ENCODE results near the gene PLCL1.

The PLCL1 gene

DNA sequence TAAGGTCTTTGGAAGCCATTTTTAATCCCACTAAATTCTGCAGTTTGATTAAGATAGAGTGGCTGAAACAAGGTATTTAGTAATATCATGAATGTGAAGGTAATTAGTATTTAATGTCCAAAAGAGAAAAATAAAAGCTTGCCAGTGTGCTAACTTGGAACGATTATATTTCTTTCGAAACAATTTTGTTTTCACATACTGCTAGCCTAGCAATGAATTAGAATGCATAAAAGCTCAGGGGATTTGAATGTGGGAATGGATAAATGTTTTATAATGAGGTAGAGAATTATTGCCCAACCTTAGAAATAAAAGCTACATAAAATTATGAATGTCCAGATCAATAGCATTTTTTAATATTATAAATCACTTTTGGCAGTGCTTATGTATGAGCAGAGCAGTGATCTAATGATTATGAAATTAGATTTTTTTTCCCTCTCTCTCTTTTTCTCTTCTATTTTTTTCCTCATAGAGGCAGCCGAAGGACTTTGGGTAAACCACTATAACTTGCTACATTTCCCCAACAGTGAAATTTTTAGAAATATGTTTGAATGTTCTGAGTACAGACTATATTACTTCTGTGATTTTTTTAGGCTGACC lies 75.5 kb downstream of the PLCL1 start:
- H3K27me3 ChIP-seq (replicated peaks; ENCODE audit: insufficient read depth, low read length), result no peaks in the 10 kb centered on the region
- no peak overlapping the region for H3K27ac ChIP-seq (ENCODE audit: low read length)
- no peaks in the 10 kb centered on the region for H3K9me2 ChIP-seq (replicated peaks; ENCODE audit: insufficient read depth, low read length)
- no peaks in the 10 kb centered on the region for H3K4me1 ChIP-seq (ENCODE audit: low read length)
- H3K36me3 ChIP-seq (replicated peaks; ENCODE audit: insufficient read depth, low read length), result no peaks in the 10 kb centered on the region
- H3K4me2 ChIP-seq (ENCODE audit: low read depth, low read length), result no peak overlapping the region
- no peak overlapping the region for H3K9ac ChIP-seq (ENCODE audit: low read length)
- DNase-seq, result no peak
- H2AFZ ChIP-seq (ENCODE audit: low read length), result no peak overlapping the region
- no peaks in the 10 kb centered on the region for H4K20me1 ChIP-seq (ENCODE audit: insufficient read depth, low read length)
- no peak overlapping the region for H3K4me3 ChIP-seq (ENCODE audit: low read length)
- TF ChIP-seq, protein P1, sequence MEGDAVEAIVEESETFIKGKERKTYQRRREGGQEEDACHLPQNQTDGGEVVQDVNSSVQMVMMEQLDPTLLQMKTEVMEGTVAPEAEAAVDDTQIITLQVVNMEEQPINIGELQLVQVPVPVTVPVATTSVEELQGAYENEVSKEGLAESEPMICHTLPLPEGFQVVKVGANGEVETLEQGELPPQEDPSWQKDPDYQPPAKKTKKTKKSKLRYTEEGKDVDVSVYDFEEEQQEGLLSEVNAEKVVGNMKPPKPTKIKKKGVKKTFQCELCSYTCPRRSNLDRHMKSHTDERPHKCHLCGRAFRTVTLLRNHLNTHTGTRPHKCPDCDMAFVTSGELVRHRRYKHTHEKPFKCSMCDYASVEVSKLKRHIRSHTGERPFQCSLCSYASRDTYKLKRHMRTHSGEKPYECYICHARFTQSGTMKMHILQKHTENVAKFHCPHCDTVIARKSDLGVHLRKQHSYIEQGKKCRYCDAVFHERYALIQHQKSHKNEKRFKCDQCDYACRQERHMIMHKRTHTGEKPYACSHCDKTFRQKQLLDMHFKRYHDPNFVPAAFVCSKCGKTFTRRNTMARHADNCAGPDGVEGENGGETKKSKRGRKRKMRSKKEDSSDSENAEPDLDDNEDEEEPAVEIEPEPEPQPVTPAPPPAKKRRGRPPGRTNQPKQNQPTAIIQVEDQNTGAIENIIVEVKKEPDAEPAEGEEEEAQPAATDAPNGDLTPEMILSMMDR (IDR thresholded peaks at IDR 0.05; ENCODE audit: low read length), result no peak
- no peak for TF ChIP-seq EZH2phosphoT487 (IDR thresholded peaks at IDR 0.05; ENCODE audit: low read length)
- no peak for TF ChIP-seq EZH2 (optimal IDR thresholded peaks at IDR 0.05; ENCODE audit: low read depth, low read length)
- H3K9me3 ChIP-seq (replicated peaks; ENCODE audit: insufficient read depth, low read length), result no peaks in the 10 kb centered on the region
- H3K79me2 ChIP-seq (ENCODE audit: low read length), result no peaks in the 10 kb centered on the region
- no peaks in the 10 kb centered on the region for H3F3A ChIP-seq (ENCODE audit: insufficient read depth, low read length)

DNA sequence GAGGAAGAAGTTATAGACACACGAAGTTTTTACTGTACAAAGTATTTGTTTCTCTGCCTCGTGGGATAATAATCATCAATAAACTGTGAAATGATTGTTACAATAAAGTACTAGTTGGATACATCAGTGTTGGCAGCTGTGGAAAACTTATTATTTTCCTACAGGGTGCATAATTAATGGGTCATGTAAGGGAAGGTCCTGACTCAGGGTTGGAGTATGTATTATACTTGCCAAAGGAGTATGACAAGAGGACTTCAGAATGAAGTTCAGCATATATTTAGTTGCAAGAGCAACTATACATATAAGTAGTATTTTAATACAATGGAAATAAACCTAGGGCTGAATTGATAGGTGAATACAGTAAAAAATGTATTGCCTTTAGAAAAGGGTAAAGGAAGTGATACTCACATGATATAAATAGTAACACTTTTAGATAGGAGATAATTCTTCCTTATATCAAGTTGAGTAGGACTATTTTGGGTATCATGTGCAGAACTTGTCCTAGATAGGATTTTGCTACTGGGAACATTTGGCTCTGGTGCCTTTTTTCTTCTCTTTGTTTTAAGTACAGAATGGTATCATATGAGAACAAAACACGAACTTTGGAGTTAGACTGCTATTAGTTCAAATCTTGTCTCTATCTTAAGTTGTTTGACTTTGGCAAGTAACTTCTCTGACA lies 79.1 kb downstream of the PLCL1 start:
- no peak for TF ChIP-seq EZH2 (optimal IDR thresholded peaks at IDR 0.05; ENCODE audit: low read depth, low read length)
- TF ChIP-seq EZH2phosphoT487 (IDR thresholded peaks at IDR 0.05; ENCODE audit: low read length), result no peak
- TF ChIP-seq, protein P1 (IDR thresholded peaks at IDR 0.05; ENCODE audit: low read length), result no peak
- Histone ChIP-seq H3F3A (ENCODE audit: insufficient read depth, low read length) (peaks cover 3% of the 10 kb centered on the region; the same call in 1 of the 2 replicates), H4K20me1 (ENCODE audit: insufficient read depth, low read length) (no peaks in the 10 kb centered on the region), H3K9ac (ENCODE audit: low read length) (no peak overlapping the region), H3K9me3 (replicated peaks; ENCODE audit: insufficient read depth, low read length) (no peaks in the 10 kb centered on the region), H3K4me2 (ENCODE audit: low read depth, low read length) (no peak overlapping the region), H3K27ac (ENCODE audit: low read length) (no peak overlapping the region), H3K9me2 (replicated peaks; ENCODE audit: insufficient read depth, low read length) (no peaks in the 10 kb centered on the region), H3K4me3 (ENCODE audit: low read length) (no peak overlapping the region), H3K27me3 (replicated peaks; ENCODE audit: insufficient read depth, low read length) (no peaks in the 10 kb centered on the region), H3K79me2 (ENCODE audit: low read length) (no peaks in the 10 kb centered on the region), H3K4me1 (ENCODE audit: low read length) (peaks cover 4% of the 10 kb centered on the region; the same call in 1 of the 2 replicates), H2AFZ (ENCODE audit: low read length) (no peak overlapping the region), H3K36me3 (replicated peaks; ENCODE audit: insufficient read depth, low read length) (no peaks in the 10 kb centered on the region)
- no peak for DNase-seq

DNA sequence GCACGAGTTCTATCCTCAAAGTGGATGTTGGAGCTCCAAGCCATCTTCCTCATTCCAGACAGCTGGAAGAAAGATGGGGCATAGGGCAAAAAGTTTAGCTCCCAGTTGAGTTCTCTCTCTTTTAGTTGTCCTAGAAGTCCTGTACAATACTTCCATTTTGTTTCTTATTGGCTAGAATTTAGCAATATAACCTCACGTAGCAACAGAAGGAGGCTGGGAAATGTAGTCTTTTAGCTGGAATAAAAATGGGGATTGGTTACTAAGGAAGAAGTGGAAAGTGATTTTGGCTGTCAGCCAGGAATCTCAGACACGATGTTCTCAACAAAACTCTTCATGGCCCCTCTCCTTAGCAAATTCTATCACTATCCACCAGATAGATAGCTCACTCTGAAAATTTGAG lies 79.9 kb downstream of the PLCL1 start:
- no peaks in the 10 kb centered on the region for H3K79me2 ChIP-seq (ENCODE audit: low read length)
- no peak overlapping the region for H2AFZ ChIP-seq (ENCODE audit: low read length)
- no peak overlapping the region for H3K27ac ChIP-seq (ENCODE audit: low read length)
- no peak for TF ChIP-seq EZH2 (optimal IDR thresholded peaks at IDR 0.05; ENCODE audit: low read depth, low read length)
- H3K4me3 ChIP-seq (ENCODE audit: low read length), result no peak overlapping the region
- peaks cover 9% of the 10 kb centered on the region; the same call in 1 of the 2 replicates for H3F3A ChIP-seq (ENCODE audit: insufficient read depth, low read length)
- H4K20me1 ChIP-seq (ENCODE audit: insufficient read depth, low read length), result no peaks in the 10 kb centered on the region
- no peaks in the 10 kb centered on the region for H3K27me3 ChIP-seq (replicated peaks; ENCODE audit: insufficient read depth, low read length)
- H3K9ac ChIP-seq (ENCODE audit: low read length), result no peak overlapping the region
- H3K9me3 ChIP-seq (replicated peaks; ENCODE audit: insufficient read depth, low read length), result no peaks in the 10 kb centered on the region
- no peak overlapping the region for H3K4me2 ChIP-seq (ENCODE audit: low read depth, low read length)
- no peaks in the 10 kb centered on the region for H3K36me3 ChIP-seq (replicated peaks; ENCODE audit: insufficient read depth, low read length)
- H3K4me1 ChIP-seq (ENCODE audit: low read length), result peaks cover 8% of the 10 kb centered on the region
- DNase-seq, result no peak
- no peaks in the 10 kb centered on the region for H3K9me2 ChIP-seq (replicated peaks; ENCODE audit: insufficient read depth, low read length)

- Histone ChIP-seq H3K9ac (ENCODE audit: low read length) (no peak overlapping the region), H3K9me2 (replicated peaks; ENCODE audit: insufficient read depth, low read length) (no peaks in the 10 kb centered on the region), H3K27me3 (replicated peaks; ENCODE audit: insufficient read depth, low read length) (no peaks in the 10 kb centered on the region), H2AFZ (ENCODE audit: low read length) (no peak overlapping the region), H3K9me3 (replicated peaks; ENCODE audit: insufficient read depth, low read length) (no peaks in the 10 kb centered on the region), H3K79me2 (ENCODE audit: low read length) (no peaks in the 10 kb centered on the region), H3K4me1 (ENCODE audit: low read length) (peaks cover 14% of the 10 kb centered on the region), H3K4me2 (ENCODE audit: low read depth, low read length) (no peak overlapping the region), H3K4me3 (ENCODE audit: low read length) (no peak overlapping the region), H3K27ac (ENCODE audit: low read length) (no peak overlapping the region), H3F3A (ENCODE audit: insufficient read depth, low read length) (peaks cover 13% of the 10 kb centered on the region; the same call in 1 of the 2 replicates), H4K20me1 (ENCODE audit: insufficient read depth, low read length) (no peaks in the 10 kb centered on the region), H3K36me3 (replicated peaks; ENCODE audit: insufficient read depth, low read length) (no peaks in the 10 kb centered on the region)
- no peak for TF ChIP-seq EZH2phosphoT487 (IDR thresholded peaks at IDR 0.05; ENCODE audit: low read length)
- TF ChIP-seq EZH2 (optimal IDR thresholded peaks at IDR 0.05; ENCODE audit: low read depth, low read length), result no peak
- TF ChIP-seq, protein P1 (IDR thresholded peaks at IDR 0.05; ENCODE audit: low read length), result no peak
- no peak for DNase-seq
These were observed 80.7 kb downstream of the PLCL1 start for GRCh38 chr2:197885126-197885525.
